Calu3 (cell line): ENCODE measurements around the gene SHLD1. TPM values are rescaled to one million over a fixed set of nuclear protein-coding genes. Genes with fewer than 3 reads are reported as not detected.

Experiments
- BruUV-seq: library from RNA; stranded (reverse); fragments of 400-500 nt; replicated peaks from 2 replicates; lab custom pipeline; 2021; lab: Mats Ljungman, UMichigan
- CTCF ChIA-PET: fragments of 300-600 bp; sonication (Branson Sonifier 250); formaldehyde crosslinking; loops from one replicate; lab custom pipeline; 2022; ENCODE audit warnings: antibody characterized with exemption; lab: Charles Lee
- DNase-seq: peaks from one replicate; pipeline ENCODE4 v3.0.0; 2022
- H3K27ac Mint-ChIP-seq: one replicate; pipeline ENCODE4 v1.8.0; 2022; ENCODE audit warnings: mixed read lengths; ENCODE audit not compliant: unreplicated experiment
- H3K27me3 Mint-ChIP-seq: one replicate; pipeline ENCODE4 v1.8.0; 2022; ENCODE audit warnings: mixed read lengths; ENCODE audit not compliant: unreplicated experiment
- H3K36me3 Mint-ChIP-seq: one replicate; pipeline ENCODE4 v1.8.0; 2022; ENCODE audit warnings: mild to moderate bottlenecking, moderate library complexity, mixed read lengths; ENCODE audit not compliant: insufficient read depth, unreplicated experiment
- H3K4me1 Mint-ChIP-seq: one replicate; pipeline ENCODE4 v1.8.0; 2022; ENCODE audit warnings: mild to moderate bottlenecking, low read depth, mixed read lengths; ENCODE audit not compliant: unreplicated experiment
- H3K4me3 Mint-ChIP-seq: one replicate; pipeline ENCODE4 v1.8.0; 2022; ENCODE audit warnings: mild to moderate bottlenecking, low read depth, moderate library complexity, mixed read lengths; ENCODE audit not compliant: unreplicated experiment
- H3K9me3 Mint-ChIP-seq: one replicate; pipeline ENCODE4 v1.8.0; 2022; ENCODE audit warnings: low read depth, mixed read lengths; ENCODE audit not compliant: unreplicated experiment
- CTCF ChIP-seq: fragments of 200-600 bp; IDR thresholded peaks from one replicate; pipeline ENCODE4 v1.8.0; 2022; ENCODE audit warnings: antibody characterized with exemption; ENCODE audit not compliant: unreplicated experiment
- intact Hi-C: fragments of 100-400 bp; cut with micrococcal nuclease; formaldehyde crosslinking; loops from one replicate; pipeline ENCODE4 v1.10.0; 2022; ENCODE audit not compliant: unreplicated experiment
- total RNA-seq: library from RNA; stranded (reverse); gene quantifications from 2 replicates; pipeline ENCODE4 v1.2.3, GENCODE V29; 2022

Gene SHLD1
- total RNA-seq, 1 experiment from 2014 or later: 1.3 TPM

DNA sequence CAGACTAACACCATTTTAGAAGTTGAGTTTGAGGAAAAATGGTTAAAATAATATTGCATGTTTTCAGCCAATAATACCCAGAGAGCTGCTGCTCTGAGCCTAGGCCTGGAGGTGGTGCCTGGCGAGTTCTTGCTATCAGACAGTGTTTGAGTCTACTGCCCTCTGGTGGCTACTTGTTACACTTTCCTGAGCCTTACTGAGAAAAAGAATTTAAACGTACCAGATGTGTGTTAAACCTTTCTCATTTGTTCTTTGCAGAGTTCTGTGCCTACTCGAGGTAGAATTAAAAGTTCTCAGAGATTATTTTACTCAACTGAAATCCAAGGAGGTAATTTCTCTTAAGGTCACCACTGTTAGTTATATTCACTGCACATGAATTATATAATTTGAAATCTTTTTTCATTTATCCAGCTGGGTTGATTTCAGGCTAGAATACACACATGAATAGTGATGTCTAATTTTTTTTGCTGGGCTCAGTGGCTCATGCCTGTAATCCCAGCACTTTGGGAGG is 38.2 kb downstream of the SHLD1 start:
- peak; percentile 66 for DNase-seq
- no peaks in the 10 kb centered on the region for H3K9me3 Mint-ChIP-seq
- H3K27me3 Mint-ChIP-seq: no peaks in the 10 kb centered on the region
- TF ChIP-seq CTCF: peak; percentile 66
- no peaks in the 10 kb centered on the region for H3K4me1 Mint-ChIP-seq
- no peaks in the 10 kb centered on the region for H3K36me3 Mint-ChIP-seq
- intact Hi-C loops: loop anchor here (1.0 to 2.0 kb wide), 3 partner anchors 219 to 260 kb away; no protein-coding TSS in a partner anchor
- CTCF ChIA-PET: interaction anchor here (0.6 to 2.7 kb wide), 5 partner anchors 13 to 232 kb away, joined by 3 to 17 read pairs (median 5); partner anchors contain the start of genes MCM8, SHLD1 and TRMT6
- BruUV-seq: no TSS peak
- H3K27ac Mint-ChIP-seq: no peak overlapping the region
- no peak overlapping the region for H3K4me3 Mint-ChIP-seq

DNA sequence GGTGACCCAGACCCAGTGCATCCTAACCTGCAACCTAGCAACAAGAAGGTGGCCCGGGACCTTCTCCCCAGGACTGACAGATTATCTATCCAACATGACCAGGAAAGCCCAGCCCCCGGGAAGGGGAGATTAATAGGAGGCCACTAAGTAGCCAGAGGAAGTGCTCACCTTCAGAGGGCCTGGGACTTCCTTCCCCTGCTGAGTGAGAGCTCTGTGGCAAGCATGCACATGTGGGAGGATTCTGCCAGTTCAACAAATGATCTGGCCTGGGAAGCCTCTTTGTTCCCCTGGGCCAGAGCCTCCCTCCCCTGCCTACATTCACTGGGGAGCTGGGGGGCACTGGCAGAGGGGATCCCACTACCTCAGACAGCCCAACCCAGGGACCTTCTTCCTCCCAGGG is 39.6 kb downstream of the SHLD1 start:
- DNase-seq: no peak
- no peak for TF ChIP-seq CTCF
- Mint-ChIP-seq H3K27ac (no peak overlapping the region), H3K36me3 (no peaks in the 10 kb centered on the region), H3K27me3 (no peaks in the 10 kb centered on the region), H3K4me1 (no peaks in the 10 kb centered on the region), H3K9me3 (no peaks in the 10 kb centered on the region), H3K4me3 (no peak overlapping the region)
- CTCF ChIA-PET: no interaction called here
- no TSS peak for BruUV-seq
- intact Hi-C loops: loop anchor here (2.0 kb wide), 1 partner anchor 261 kb away; no protein-coding TSS in a partner anchor

DNA sequence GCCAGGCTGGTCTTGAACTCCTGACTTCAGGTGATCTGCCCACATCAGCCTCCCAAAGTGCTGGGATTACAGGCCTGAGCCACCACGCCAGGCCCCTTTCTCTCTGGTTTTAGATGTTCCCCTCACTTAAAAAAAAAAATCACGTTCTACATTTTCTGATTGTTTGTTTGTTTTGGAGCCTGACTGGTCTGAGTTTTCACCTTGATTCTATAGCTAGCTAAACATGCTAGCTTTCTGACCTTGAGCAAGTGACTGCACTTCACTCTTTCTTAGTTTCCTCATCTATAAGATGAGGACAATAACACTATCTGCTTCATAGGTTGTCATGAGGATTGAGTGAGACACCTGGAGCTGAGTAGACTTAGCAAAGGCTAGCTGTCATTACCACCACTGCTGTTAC is 43.7 kb downstream of the SHLD1 start:
- intact Hi-C loops: no loop called here
- Mint-ChIP-seq H3K27ac (no peak overlapping the region), H3K4me3 (no peak overlapping the region), H3K36me3 (no peaks in the 10 kb centered on the region), H3K9me3 (no peaks in the 10 kb centered on the region), H3K27me3 (no peaks in the 10 kb centered on the region), H3K4me1 (no peaks in the 10 kb centered on the region)
- BruUV-seq: no TSS peak
- no peak for DNase-seq
- TF ChIP-seq CTCF: no peak
- CTCF ChIA-PET: no interaction called here

DNA sequence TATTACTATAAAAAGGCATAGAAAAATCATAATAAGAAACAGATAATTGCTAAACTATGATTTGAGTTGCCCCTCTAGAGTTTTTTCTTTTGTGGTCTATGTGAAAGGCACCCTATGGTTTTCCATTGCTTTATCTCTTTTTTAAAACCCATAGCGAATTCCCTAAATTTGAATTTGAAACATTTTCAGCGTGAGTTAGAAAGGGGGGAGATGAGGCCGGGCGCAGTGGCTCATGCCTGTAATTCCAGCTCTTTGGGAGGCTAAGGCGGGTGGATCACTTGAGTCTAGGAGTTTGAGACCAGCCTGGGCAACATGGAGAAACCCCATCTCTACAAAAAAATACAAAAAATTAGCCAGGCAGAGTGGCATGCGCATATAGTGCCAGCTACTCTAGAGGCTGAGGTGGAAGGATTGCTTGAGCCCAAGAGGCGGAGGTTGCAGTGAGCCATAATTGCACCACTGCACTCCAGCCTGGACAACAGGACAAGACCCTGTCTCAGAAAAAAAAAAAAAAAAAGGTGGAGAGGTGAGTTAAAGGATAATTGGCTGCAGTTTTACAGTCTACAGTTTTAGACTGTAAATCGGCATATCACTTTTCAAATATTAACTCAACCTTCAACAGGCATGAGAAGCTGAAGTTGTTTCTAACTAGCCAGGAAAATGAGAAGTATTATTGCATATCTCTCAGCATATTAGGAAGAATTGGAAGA is 46.3 kb downstream of the SHLD1 start:
- H3K9me3 Mint-ChIP-seq: no peaks in the 10 kb centered on the region
- TF ChIP-seq CTCF: no peak
- no peaks in the 10 kb centered on the region for H3K27me3 Mint-ChIP-seq
- DNase-seq: no peak
- no peak overlapping the region for H3K27ac Mint-ChIP-seq
- H3K4me1 Mint-ChIP-seq: no peaks in the 10 kb centered on the region
- no peak overlapping the region for H3K4me3 Mint-ChIP-seq
- intact Hi-C loops: no loop called here
- CTCF ChIA-PET: interaction anchor here (0.6 to 0.7 kb wide), 4 partner anchors 19 to 267 kb away, joined by 4 read pairs; no protein-coding TSS in a partner anchor
- H3K36me3 Mint-ChIP-seq: no peaks in the 10 kb centered on the region
- BruUV-seq: no TSS peak
